Measurements from ENCODE around the gene MED25. TPM values are rescaled to one million over a fixed set of nuclear protein-coding genes. Genes with fewer than 3 reads are reported as not detected.
A peak's percentile ranks its signal among the peaks of the same experiment; 100 is the strongest.

Gene MED25
- total and polyA plus RNA-seq, 9 of the 15 experiments (the other 6 are each of a cell fraction or from before 2014, with no cell fraction given): 4.1 to 93.9 (median 19.3) TPM

DNA sequence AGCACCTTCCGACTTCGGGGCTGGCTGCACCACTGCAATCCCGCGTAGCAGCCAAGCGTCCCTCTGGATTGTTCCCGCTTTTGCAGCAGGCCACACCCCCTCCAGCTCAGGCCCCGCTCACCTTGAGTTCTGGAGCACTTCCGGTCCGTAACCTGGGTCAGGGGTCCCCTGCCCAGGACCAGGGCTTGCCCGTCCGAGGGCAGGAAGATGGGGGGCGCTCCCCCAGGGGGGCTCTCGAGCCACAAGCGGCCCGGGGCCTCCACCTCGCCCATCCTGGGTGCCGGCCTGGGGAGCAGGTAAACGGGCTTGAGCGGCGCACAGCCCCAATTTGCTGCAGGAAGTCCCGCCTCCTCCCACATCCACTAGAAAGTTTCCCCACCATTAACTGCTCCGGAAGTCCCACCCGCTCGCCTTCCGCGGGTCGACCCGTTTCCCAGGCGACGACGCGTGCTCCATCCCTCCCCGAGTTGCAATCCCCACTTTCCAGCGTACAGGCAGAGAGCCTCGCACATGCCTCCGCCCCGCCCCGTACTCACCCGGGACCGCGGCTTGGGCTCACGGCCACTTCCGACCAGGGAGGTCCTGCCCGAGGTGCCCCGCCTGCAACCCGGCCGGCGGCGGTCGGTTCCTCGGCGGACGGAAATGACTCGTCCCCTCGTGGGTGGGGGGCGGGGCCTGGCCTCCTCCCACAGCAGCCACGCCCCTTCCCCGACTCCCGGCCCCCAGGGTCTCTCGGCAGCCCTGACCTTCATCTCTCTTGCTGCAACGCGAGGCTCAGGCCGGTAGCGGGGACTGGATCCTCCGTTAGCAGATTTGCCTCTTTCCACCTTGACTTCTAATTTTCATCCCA is 49.1 kb downstream of the MED25 start, which contains the start of gene PNKP (continued):
- TF ChIP-seq BCOR (IDR thresholded peaks at IDR 0.05) (no peak; the same call in 1 of the 2 replicates), PML (IDR thresholded peaks at IDR 0.05; ENCODE audit: low read length) (peak; percentile 64; the same call in 1 of the 2 replicates), CBFA2T3 (IDR thresholded peaks at IDR 0.05) (no peak), MCM5 (IDR thresholded peaks at IDR 0.05; ENCODE audit: low read depth) (no peak), KLF1 (tag; IDR thresholded peaks at IDR 0.05) (peak; percentile 71; the same call in 1 of the 2 replicates), GABPA (tag; conservative IDR thresholded peaks at IDR 0.05; ENCODE audit: low read depth) (peak; percentile 98), RUNX1 (IDR thresholded peaks at IDR 0.05; ENCODE audit: low read depth) (no peak), TRIM24 (IDR thresholded peaks at IDR 0.05) (peak in 1 of 2 experiments; percentile 87; a peak in 2 of 4 replicates), SRF (CRISPR knock-in tag; IDR thresholded peaks at IDR 0.05) (peak in 1 of 2 experiments; percentile 70; a peak in 1 of 4 replicates), ZNF583 (CRISPR knock-in tag; IDR thresholded peaks at IDR 0.05) (no peak), ARID1B (IDR thresholded peaks at IDR 0.05) (0 out of 2 replicates have a peak, but pooled peaks have one; percentile 16), GTF2E2 (tag; IDR thresholded peaks at IDR 0.05) (no peak)
- TF ChIP-seq, protein P1, sequence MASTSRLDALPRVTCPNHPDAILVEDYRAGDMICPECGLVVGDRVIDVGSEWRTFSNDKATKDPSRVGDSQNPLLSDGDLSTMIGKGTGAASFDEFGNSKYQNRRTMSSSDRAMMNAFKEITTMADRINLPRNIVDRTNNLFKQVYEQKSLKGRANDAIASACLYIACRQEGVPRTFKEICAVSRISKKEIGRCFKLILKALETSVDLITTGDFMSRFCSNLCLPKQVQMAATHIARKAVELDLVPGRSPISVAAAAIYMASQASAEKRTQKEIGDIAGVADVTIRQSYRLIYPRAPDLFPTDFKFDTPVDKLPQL (IDR thresholded peaks at IDR 0.05; ENCODE audit: extremely low read depth, insufficient read length): no peak
- TF ChIP-seq, protein P2, sequence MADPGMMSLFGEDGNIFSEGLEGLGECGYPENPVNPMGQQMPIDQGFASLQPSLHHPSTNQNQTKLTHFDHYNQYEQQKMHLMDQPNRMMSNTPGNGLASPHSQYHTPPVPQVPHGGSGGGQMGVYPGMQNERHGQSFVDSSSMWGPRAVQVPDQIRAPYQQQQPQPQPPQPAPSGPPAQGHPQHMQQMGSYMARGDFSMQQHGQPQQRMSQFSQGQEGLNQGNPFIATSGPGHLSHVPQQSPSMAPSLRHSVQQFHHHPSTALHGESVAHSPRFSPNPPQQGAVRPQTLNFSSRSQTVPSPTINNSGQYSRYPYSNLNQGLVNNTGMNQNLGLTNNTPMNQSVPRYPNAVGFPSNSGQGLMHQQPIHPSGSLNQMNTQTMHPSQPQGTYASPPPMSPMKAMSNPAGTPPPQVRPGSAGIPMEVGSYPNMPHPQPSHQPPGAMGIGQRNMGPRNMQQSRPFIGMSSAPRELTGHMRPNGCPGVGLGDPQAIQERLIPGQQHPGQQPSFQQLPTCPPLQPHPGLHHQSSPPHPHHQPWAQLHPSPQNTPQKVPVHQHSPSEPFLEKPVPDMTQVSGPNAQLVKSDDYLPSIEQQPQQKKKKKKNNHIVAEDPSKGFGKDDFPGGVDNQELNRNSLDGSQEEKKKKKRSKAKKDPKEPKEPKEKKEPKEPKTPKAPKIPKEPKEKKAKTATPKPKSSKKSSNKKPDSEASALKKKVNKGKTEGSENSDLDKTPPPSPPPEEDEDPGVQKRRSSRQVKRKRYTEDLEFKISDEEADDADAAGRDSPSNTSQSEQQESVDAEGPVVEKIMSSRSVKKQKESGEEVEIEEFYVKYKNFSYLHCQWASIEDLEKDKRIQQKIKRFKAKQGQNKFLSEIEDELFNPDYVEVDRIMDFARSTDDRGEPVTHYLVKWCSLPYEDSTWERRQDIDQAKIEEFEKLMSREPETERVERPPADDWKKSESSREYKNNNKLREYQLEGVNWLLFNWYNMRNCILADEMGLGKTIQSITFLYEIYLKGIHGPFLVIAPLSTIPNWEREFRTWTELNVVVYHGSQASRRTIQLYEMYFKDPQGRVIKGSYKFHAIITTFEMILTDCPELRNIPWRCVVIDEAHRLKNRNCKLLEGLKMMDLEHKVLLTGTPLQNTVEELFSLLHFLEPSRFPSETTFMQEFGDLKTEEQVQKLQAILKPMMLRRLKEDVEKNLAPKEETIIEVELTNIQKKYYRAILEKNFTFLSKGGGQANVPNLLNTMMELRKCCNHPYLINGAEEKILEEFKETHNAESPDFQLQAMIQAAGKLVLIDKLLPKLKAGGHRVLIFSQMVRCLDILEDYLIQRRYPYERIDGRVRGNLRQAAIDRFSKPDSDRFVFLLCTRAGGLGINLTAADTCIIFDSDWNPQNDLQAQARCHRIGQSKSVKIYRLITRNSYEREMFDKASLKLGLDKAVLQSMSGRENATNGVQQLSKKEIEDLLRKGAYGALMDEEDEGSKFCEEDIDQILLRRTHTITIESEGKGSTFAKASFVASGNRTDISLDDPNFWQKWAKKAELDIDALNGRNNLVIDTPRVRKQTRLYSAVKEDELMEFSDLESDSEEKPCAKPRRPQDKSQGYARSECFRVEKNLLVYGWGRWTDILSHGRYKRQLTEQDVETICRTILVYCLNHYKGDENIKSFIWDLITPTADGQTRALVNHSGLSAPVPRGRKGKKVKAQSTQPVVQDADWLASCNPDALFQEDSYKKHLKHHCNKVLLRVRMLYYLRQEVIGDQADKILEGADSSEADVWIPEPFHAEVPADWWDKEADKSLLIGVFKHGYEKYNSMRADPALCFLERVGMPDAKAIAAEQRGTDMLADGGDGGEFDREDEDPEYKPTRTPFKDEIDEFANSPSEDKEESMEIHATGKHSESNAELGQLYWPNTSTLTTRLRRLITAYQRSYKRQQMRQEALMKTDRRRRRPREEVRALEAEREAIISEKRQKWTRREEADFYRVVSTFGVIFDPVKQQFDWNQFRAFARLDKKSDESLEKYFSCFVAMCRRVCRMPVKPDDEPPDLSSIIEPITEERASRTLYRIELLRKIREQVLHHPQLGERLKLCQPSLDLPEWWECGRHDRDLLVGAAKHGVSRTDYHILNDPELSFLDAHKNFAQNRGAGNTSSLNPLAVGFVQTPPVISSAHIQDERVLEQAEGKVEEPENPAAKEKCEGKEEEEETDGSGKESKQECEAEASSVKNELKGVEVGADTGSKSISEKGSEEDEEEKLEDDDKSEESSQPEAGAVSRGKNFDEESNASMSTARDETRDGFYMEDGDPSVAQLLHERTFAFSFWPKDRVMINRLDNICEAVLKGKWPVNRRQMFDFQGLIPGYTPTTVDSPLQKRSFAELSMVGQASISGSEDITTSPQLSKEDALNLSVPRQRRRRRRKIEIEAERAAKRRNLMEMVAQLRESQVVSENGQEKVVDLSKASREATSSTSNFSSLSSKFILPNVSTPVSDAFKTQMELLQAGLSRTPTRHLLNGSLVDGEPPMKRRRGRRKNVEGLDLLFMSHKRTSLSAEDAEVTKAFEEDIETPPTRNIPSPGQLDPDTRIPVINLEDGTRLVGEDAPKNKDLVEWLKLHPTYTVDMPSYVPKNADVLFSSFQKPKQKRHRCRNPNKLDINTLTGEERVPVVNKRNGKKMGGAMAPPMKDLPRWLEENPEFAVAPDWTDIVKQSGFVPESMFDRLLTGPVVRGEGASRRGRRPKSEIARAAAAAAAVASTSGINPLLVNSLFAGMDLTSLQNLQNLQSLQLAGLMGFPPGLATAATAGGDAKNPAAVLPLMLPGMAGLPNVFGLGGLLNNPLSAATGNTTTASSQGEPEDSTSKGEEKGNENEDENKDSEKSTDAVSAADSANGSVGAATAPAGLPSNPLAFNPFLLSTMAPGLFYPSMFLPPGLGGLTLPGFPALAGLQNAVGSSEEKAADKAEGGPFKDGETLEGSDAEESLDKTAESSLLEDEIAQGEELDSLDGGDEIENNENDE (IDR thresholded peaks at IDR 0.05; ENCODE audit: low read depth, low read length): no peak
- TF ChIP-seq, protein P3, sequence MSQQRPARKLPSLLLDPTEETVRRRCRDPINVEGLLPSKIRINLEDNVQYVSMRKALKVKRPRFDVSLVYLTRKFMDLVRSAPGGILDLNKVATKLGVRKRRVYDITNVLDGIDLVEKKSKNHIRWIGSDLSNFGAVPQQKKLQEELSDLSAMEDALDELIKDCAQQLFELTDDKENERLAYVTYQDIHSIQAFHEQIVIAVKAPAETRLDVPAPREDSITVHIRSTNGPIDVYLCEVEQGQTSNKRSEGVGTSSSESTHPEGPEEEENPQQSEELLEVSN (IDR thresholded peaks at IDR 0.05; ENCODE audit: borderline replicate concordance in 1 of 2, extremely low read depth in 1 of 2, insufficient read depth in 1 of 2, insufficient read length in 1 of 2, low read depth in 1 of 2, low read length in 1 of 2, poor library complexity in 1 of 2, severe bottlenecking in 1 of 2): peak; percentile 47 to 77

Data from K562 (cell line).